EL (cell line): Measurements from ENCODE around the gene SEC14L6.
"Not testable (repeated sequence)": the region's sequence is repeated elsewhere in the genome, so short reads cannot be mapped to it uniquely, and the experiment has no call there.

ENCODE experiments used
- DNase-seq: peaks from one replicate; pipeline ENCODE4 v3.0.0-alpha.2; 2016

SEC14L6 gene

DNA sequence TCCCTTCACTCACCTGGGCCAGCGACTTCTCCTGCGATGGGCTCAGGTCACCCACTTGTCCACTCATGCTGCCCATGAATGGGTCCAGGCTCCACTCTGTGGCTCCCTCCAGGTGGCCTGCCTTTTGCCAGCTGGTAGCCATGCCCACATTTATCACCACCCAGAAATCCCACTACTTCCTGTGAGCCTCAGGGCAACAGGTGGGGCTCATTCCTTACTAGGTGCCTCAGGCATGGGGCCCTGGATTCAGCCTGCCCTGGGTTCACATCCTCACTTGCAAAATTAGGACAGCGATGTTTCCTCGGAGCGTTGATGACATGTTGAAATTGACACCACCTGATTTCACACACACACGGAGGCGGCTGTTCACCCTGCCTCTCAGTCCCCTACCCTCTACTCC, at the start of gene SEC14L6:
TSS of gene SEC14L6 (minus strand) at position 126 of the 400 bp plus-strand sequence. CDS start at position 67, 59 bp downstream.
- DNase-seq: no peak

DNA sequence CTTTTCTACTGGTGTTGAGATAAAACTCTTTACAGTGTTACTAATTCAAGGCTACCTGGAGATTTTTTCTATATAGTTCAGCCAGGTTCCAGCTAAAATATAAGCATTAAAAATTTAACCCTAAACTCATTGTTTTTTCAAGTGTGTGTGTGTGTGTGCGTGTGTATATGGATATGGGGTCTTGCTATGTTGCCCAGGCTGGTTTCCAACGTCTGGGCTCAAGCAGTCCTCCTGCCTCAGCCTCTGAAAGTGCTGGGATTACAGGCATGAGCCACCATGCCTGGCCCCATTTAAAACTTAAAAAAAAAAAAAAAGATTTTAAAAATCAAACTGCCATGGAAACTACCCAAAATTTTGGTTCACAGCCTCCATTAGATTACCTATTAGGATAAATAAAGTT, 49.7 kb upstream of the SEC14L6 start:
- DNase-seq: no peak

DNA sequence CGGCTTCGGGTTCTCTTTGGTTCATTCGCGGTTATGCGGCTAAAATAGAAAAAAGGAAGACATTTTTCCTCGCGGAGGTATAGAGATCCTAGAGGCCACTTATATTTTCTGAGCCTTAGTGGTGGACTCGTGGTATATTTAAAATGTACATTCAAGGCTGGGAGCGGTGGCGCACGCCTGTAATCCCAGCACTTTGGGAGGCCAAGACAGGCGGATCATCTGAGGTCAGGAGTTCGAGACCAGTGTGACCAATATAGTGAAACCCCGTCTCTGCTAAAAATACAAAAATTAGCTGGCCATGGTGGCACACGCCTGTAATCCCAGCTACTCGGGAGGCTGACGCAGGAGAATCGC, 45.8 kb upstream of the SEC14L6 start:
- not testable (repeated sequence) for DNase-seq

- DNase-seq: peak; percentile 99
These were observed 45.2 kb upstream of the SEC14L6 start, which contains the start of gene PES1 for GRCh38 chr22:30591588-30592359. TSS of gene PES1 (minus strand) at chr22:30591910. CDS start at chr22:30591833, 77 bp downstream.

DNA sequence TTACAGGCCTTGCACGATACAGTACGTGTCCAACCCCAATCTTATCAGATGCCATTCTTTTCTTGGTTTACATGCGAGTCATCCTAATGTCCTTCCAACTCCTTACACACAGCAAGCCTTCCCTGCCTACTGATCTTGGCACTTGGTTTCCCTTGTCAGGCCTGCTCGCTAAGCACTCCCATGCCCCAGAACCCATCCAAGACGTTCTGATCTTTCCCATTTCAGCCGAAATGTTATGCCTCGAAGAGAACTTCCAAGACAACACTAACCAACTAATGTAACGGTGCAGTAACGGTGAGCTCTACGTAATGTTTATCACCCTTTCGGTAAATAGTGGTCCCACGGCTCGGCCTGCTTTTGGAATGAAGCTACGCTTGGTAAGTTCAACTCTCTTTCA, 44.6 kb upstream of the SEC14L6 start:
- DNase-seq: peak; percentile 22

- DNase-seq: no peak
These were observed 39.9 kb upstream of the SEC14L6 start for GRCh38 chr22:30586414-30586813.

DNA sequence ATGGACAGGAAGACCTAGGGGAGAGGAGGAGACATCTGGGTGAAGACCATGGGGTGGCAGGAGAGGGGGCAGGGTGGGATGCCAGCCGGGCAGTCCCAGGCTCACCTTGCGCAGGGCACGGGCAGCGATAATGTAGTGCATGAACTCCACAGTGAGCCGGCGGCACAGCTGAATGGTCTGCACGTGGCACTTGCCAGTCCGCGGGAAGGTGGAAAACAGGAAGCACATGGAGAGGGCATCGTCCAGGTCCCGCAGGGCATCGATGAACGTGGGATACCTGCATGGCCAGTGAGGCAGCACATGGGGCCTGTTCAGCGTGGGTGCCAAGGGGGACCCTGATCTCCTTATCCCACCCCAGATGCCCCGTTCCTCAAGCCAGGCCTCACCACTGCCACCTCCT, 37.9 kb upstream of the SEC14L6 start:
- DNase-seq: no peak

DNA sequence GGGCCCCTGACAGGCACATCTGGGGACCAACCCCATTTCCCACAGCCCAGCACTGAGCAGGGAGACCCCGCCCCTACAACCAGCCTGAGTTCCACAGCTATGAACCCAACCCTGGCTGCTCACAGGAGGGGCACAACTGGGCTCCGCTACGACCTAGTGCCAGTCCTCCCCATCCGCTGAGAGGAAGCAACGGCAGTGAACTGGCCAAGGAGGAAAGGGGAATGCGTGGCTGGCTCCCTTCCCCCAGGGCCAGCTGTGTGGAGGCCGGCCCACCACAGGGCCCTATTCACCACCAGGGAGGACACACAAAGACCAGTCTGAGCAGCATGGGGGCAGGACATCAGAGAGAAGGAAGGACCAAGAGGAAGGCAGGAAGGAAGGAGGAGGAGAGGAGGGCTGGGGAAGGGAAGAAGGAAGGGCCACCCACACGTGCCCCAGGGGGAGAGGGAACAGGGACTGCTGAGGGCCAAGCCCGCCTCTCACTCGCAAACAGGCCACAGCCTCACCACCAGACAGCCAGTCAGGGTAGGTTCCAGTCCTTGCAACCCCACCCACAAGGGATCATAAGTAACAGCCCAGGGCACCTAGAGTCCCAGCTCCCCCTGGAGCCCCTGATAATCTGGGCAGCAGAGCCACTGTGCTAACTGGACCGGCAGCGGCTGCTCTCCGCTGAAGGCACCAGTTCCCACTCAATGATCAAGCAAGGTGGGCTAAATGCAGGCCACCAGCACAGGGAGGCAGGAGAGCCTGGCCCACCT, 36.4 kb upstream of the SEC14L6 start:
- no peak for DNase-seq

GRCh38 chr22:30582051-30582450, 35.5 kb upstream of the SEC14L6 start:
- DNase-seq: no peak

- DNase-seq: no peak
These were observed 34.4 kb upstream of the SEC14L6 start for GRCh38 chr22:30580896-30581295.

- DNase-seq: no peak
These were observed 31.9 kb upstream of the SEC14L6 start for GRCh38 chr22:30578481-30578880.

DNA sequence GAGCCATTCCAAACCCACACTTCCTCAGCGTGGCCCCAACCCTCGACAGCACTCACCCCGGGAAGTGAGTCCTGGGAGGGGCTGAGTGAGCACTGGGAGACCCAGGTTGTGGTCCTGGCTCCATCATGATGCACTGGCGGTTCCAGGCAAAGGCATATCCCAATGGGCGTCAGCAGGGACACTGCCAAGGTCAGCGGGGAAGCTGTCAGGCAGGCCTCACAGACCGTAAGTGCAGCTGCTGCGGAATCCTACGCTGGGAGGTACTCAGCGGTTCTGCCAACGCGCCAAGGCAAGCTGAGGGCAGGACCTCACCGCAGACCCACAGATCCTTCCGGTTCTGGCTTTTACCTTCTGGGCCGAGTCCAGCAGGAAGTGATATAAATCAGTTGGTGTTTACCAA, 29.3 kb upstream of the SEC14L6 start:
- DNase-seq: no peak

DNA sequence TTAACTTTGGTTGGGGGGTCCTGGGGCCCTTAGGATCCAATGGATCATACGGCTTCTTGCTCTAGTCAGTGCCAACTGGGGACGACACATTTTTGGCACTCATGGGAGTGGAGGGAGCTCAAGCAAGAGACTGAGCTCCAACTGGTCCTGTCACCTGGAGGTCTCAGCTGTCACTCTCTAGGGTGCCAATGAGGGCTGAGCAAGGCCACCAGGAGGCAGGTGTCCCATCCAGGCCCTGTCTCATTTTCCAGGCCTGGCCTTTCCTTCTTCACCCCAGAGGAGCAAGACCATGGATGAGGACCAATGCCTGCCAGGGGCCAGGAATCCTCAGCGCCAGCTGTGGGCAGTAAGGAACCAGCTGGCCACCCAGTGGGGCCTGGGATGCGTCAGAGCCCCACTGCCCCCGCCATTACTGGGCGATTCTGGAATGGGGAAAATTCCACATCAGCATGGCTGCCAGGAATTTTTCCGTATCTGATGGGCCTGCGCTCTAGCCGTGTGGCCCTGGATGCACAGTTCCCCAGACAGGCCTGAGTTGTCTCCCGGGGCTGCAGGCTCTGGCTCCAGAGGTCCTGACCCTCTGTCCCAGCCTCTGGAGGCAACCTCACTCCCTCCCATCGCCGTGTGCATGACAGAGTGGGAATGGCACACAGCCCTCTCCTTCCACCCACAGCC, 28.6 kb upstream of the SEC14L6 start:
- DNase-seq: peak; percentile 40

- DNase-seq: no peak
These were observed 27.8 kb upstream of the SEC14L6 start, which contains the start of gene GAL3ST1 for GRCh38 chr22:30574095-30574981. TSS of gene GAL3ST1 (minus strand) at chr22:30574665. CDS start at chr22:30557392, 17,273 bp downstream.

DNA sequence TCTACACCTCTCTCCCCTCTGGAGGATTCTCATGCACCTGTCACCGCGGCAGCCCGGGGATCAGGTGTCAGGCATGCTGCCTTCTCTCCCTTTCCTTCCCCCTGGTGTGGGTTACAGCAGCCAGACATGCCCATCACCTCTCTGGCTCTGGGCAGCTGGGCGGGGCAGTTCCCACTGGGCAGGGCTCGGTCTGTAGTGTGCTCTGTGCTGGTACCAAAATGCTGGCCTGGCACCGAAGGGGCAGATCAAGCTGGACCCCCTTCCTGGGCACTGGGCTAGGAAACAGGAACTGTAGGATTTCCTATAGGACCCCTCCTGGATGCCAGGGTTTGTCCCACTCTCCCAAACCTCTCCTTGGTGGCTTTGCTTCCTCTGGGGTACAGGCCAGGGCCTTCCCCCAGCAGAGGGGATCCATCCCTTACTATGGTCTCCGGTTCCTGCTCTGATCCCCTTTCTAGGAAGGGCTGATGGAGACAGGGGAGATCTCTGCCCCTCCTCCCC, 27.1 kb upstream of the SEC14L6 start:
- DNase-seq: no peak

GRCh38 chr22:30572840-30573593, 26.5 kb upstream of the SEC14L6 start:
- DNase-seq: no peak

- no peak for DNase-seq
These were observed 25.7 kb upstream of the SEC14L6 start for GRCh38 chr22:30572210-30572609.

DNA sequence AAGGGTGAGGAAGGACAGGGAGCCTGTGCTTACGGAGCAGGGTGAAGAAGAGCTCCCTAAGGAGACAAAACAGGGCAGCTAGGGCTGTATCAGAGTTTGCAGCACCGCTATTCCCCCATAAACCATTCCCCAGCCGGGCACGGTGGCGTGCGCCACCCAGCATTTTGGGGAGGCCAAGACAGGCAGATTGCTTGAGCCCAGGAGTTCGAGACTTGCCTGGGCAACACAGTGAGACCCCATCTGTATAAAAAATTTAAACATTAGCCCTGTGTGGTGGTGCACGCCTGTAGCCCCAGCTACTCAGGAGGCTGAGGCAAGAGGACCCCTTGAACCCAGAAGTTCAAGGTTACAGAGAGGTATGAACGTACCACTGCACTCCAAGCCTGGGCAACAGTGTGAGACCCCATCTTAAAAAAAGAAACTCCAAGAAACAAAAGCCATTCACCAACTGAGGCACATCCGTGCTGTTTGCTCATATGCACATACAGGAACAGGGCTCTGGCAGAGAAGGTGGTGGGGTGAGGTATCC, 23.2 kb upstream of the SEC14L6 start:
- DNase-seq: no peak

- DNase-seq: no peak
These were observed 21.7 kb upstream of the SEC14L6 start for GRCh38 chr22:30568137-30568805.

- DNase-seq: not testable (repeated sequence)
These were observed 20.7 kb upstream of the SEC14L6 start for GRCh38 chr22:30567277-30567676.

GRCh38 chr22:30566125-30566524, 19.6 kb upstream of the SEC14L6 start:
- DNase-seq: no peak
